ENCODE measurements around the gene CD276. TPM values are rescaled to one million over a fixed set of nuclear protein-coding genes. Genes with fewer than 3 reads are reported as not detected.

Gene CD276
- total RNA-seq, 1 experiment from 2014 or later, result 75.4 TPM

- BruUV-seq (replicated peaks), result no TSS peak
- no peaks in the 10 kb centered on the region for H3K9me2 ChIP-seq (ENCODE audit: insufficient read depth)
- no peaks in the 10 kb centered on the region for H4K20me1 ChIP-seq (ENCODE audit: insufficient read depth)
- no peak overlapping the region for H3K4me2 ChIP-seq (ENCODE audit: low read length)
- H3K9me3 ChIP-seq (ENCODE audit: control insufficient read depth in 1 of 2, insufficient read depth in 1 of 2, low read depth in 1 of 2, low read length in 2 of 2), result no peaks in the 10 kb centered on the region
- DNase-seq (ENCODE audit: low read depth, low spot score), result no peak
- intact Hi-C loops (cut with micrococcal nuclease), result no loop called here
- ChIA-PET POLR2A (no interaction called here), CTCF (no interaction called here), RAD21 (ENCODE audit: low non-redundant PET in 1 of 2, low total read pairs in 2 of 2, uncharacterized antibody in 2 of 2, unreplicated experiment in 2 of 2) (no interaction called here)
- H2AFZ ChIP-seq (ENCODE audit: low read depth, low read length, poor library complexity, severe bottlenecking), result no peak overlapping the region
- no peak overlapping the region for H3K9ac ChIP-seq (ENCODE audit: low read length)
- no peak overlapping the region for H3K27ac ChIP-seq (ENCODE audit: low read depth, low read length)
- H3K4me3 ChIP-seq (replicated peaks in 1 of 2; ENCODE audit: low read depth in 1 of 2, low read length in 2 of 2), result no peak overlapping the region
- H3K79me2 ChIP-seq (ENCODE audit: insufficient read depth, low read length), result no peaks in the 10 kb centered on the region
- no peaks in the 10 kb centered on the region for H3K36me3 ChIP-seq (ENCODE audit: control insufficient read depth in 1 of 2, insufficient read depth in 2 of 2, low read length in 2 of 2)
- ATAC-seq, result no peak
- no peaks in the 10 kb centered on the region for H3K4me1 ChIP-seq (ENCODE audit: control insufficient read depth in 1 of 2, insufficient read depth in 2 of 2, low read length in 2 of 2)
- no peak for TF ChIP-seq CBX3 (IDR thresholded peaks at IDR 0.05; ENCODE audit: low read depth)
- no peak for TF ChIP-seq ATF3 (IDR thresholded peaks at IDR 0.05)
- no peak for TF ChIP-seq EGR1 (IDR thresholded peaks at IDR 0.05; ENCODE audit: low read depth)
- no peaks in the 10 kb centered on the region for H3K27me3 ChIP-seq (ENCODE audit: insufficient read depth, low read length)
These were observed 38.2 kb downstream of the CD276 start for GRCh38 chr15:73722425-73722824.

- H3K4me2 ChIP-seq (ENCODE audit: low read length), result no peak overlapping the region
- intact Hi-C loops (cut with micrococcal nuclease), result no loop called here
- no peaks in the 10 kb centered on the region for H3K9me2 ChIP-seq (ENCODE audit: insufficient read depth)
- no peaks in the 10 kb centered on the region for H3K27me3 ChIP-seq (ENCODE audit: insufficient read depth, low read length)
- no peak overlapping the region for H3K9ac ChIP-seq (ENCODE audit: low read length)
- CTCF ChIA-PET, result no interaction called here
- H3K36me3 ChIP-seq (ENCODE audit: control insufficient read depth in 1 of 2, insufficient read depth in 2 of 2, low read length in 2 of 2), result no peaks in the 10 kb centered on the region
- H3K27ac ChIP-seq (ENCODE audit: low read depth, low read length), result no peak overlapping the region
- no peak for DNase-seq (ENCODE audit: low read depth, low spot score)
- no peaks in the 10 kb centered on the region for H3K4me1 ChIP-seq (ENCODE audit: control insufficient read depth in 1 of 2, insufficient read depth in 2 of 2, low read length in 2 of 2)
- RAD21 ChIA-PET (ENCODE audit: low non-redundant PET in 1 of 2, low total read pairs in 2 of 2, uncharacterized antibody in 2 of 2, unreplicated experiment in 2 of 2), result no interaction called here
- no peak overlapping the region for H3K4me3 ChIP-seq (replicated peaks in 1 of 2; ENCODE audit: low read depth in 1 of 2, low read length in 2 of 2)
- ATAC-seq, result no peak
- H3K79me2 ChIP-seq (ENCODE audit: insufficient read depth, low read length), result no peaks in the 10 kb centered on the region
- TF ChIP-seq EZH2phosphoT487 (IDR thresholded peaks at IDR 0.05; ENCODE audit: borderline replicate concordance) (no peak), CEBPB (IDR thresholded peaks at IDR 0.05; ENCODE audit: low read depth) (no peak), SIN3A (IDR thresholded peaks at IDR 0.05; ENCODE audit: low read depth) (no peak), ELF1 (IDR thresholded peaks at IDR 0.05; ENCODE audit: borderline replicate concordance, low read depth) (no peak), ZBTB33 (IDR thresholded peaks at IDR 0.05; ENCODE audit: extremely low read depth, insufficient replicate concordance, low read length) (no peak), CTCF (IDR thresholded peaks at IDR 0.05 in 2 of 3, conservative IDR thresholded peaks at IDR 0.05 in 1 of 3; ENCODE audit: borderline replicate concordance in 1 of 3, insufficient read depth in 1 of 3, low read depth in 2 of 3, low read length in 2 of 3) (no peak), ATF3 (IDR thresholded peaks at IDR 0.05) (no peak), SP1 (IDR thresholded peaks at IDR 0.05; ENCODE audit: low read depth) (no peak), RAD21 (IDR thresholded peaks at IDR 0.05; ENCODE audit: low read depth) (no peak), ZFX (IDR thresholded peaks at IDR 0.05) (no peak), EGR1 (IDR thresholded peaks at IDR 0.05; ENCODE audit: low read depth) (no peak), TCF7L2 (IDR thresholded peaks at IDR 0.05; ENCODE audit: borderline replicate concordance, extremely low read depth, insufficient read depth, insufficient read length) (no peak), POLR2AphosphoS5 (IDR thresholded peaks at IDR 0.05; ENCODE audit: low read depth, low read length) (no peak)
- BruUV-seq (replicated peaks), result no TSS peak
- POLR2A ChIA-PET, result no interaction called here
- H4K20me1 ChIP-seq (ENCODE audit: insufficient read depth), result no peaks in the 10 kb centered on the region
- H2AFZ ChIP-seq (ENCODE audit: low read depth, low read length, poor library complexity, severe bottlenecking), result no peak overlapping the region
- no peaks in the 10 kb centered on the region for H3K9me3 ChIP-seq (ENCODE audit: control insufficient read depth in 1 of 2, insufficient read depth in 1 of 2, low read depth in 1 of 2, low read length in 2 of 2)
These were observed 39.0 kb downstream of the CD276 start for GRCh38 chr15:73723191-73723590.

Measured in HCT116 (cell line).